SK-N-MC (cell line): Measurements from ENCODE around the gene SLC39A11.

ENCODE experiments used
- EZH2 ChIP-seq: fragments of 200-600 bp; sonication (generic); IDR thresholded peaks from one replicate; pipeline ENCODE4 v1.6.1; 2017; ENCODE audit warnings: antibody characterized with exemption
- POLR2AphosphoS5 ChIP-seq: IDR thresholded peaks from 2 replicates; pipeline ENCODE4 v1.6.1; 2012; ENCODE audit warnings: mild to moderate bottlenecking, low read depth, low read length, borderline replicate concordance

- TF ChIP-seq EZH2: no peak
- TF ChIP-seq POLR2AphosphoS5: no peak
Observed at GRCh38 chr17:72599891-72600290, 492.6 kb downstream of the SLC39A11 start.
